SK-N-SH treated with all-trans-retinoic acid at 6 μM for 48 hours (cell line): ENCODE data around the gene CCDC54.

Experiments used
- ATAC-seq: fragments of 200-7000 bp; cut with Tn5 transposase; 3 replicates; pipeline ENCODE4 v1.9.1; 2020; ENCODE audit warnings: mild to moderate bottlenecking, moderate library complexity
- BACH2 ChIP-seq: fragments of 250-450 bp; sonication (Bioruptor Pico); IDR thresholded peaks from 2 replicates; pipeline ENCODE4 v1.9.0; 2021; ENCODE audit warnings: mild to moderate bottlenecking, borderline replicate concordance
- CSDC2 ChIP-seq: fragments of 250-450 bp; sonication (Bioruptor Pico); IDR thresholded peaks from 2 replicates; pipeline ENCODE4 v1.5.0; 2020; ENCODE audit warnings: mild to moderate bottlenecking, moderate library complexity
- ESRRG ChIP-seq: fragments of 250-450 bp; sonication (Bioruptor Pico); IDR thresholded peaks from 2 replicates; pipeline ENCODE4 v1.6.1; 2021; ENCODE audit warnings: mild to moderate bottlenecking
- GLIS3 ChIP-seq: fragments of 250-450 bp; sonication (Bioruptor Pico); IDR thresholded peaks from 2 replicates; pipeline ENCODE4 v1.5.0; 2020; ENCODE audit warnings: mild to moderate bottlenecking, moderate library complexity
- ISL1 ChIP-seq: fragments of 250-450 bp; sonication (Bioruptor Pico); IDR thresholded peaks from 2 replicates; pipeline ENCODE4 v2.1.2; 2022; ENCODE audit warnings: mild to moderate bottlenecking, moderate library complexity
- OSR1 ChIP-seq: fragments of 250-450 bp; sonication (Bioruptor Pico); IDR thresholded peaks from 2 replicates; pipeline ENCODE4 v1.8.0; 2022; ENCODE audit warnings: moderate library complexity, mild to moderate bottlenecking, inconsistent platforms
- PPARA ChIP-seq: fragments of 250-450 bp; sonication (Bioruptor Pico); IDR thresholded peaks from 2 replicates; pipeline ENCODE4 v1.5.0; 2020; ENCODE audit warnings: mild to moderate bottlenecking, borderline replicate concordance
- RARB ChIP-seq: fragments of 250-450 bp; sonication (Bioruptor Pico); IDR thresholded peaks from 2 replicates; pipeline ENCODE4 v1.8.0; 2021; ENCODE audit warnings: mild to moderate bottlenecking, moderate library complexity
- SNAI2 ChIP-seq: fragments of 250-450 bp; sonication (Bioruptor Pico); IDR thresholded peaks from 2 replicates; pipeline ENCODE4 v1.5.0; 2020; ENCODE audit warnings: mild to moderate bottlenecking, moderate library complexity
- TCF4 ChIP-seq: fragments of 250-450 bp; sonication (Bioruptor Pico); IDR thresholded peaks from 2 replicates; pipeline ENCODE4 v1.8.0; 2021; ENCODE audit warnings: mild to moderate bottlenecking, moderate library complexity, borderline replicate concordance
- TOX ChIP-seq: fragments of 250-450 bp; sonication (Bioruptor Pico); IDR thresholded peaks from 2 replicates; pipeline ENCODE4 v1.8.0; 2021; ENCODE audit warnings: mild to moderate bottlenecking, moderate library complexity, borderline replicate concordance
- ZFP3 ChIP-seq: fragments of 250-450 bp; sonication (Bioruptor Pico); IDR thresholded peaks from 2 replicates; pipeline ENCODE4 v1.5.0; 2020; ENCODE audit warnings: mild to moderate bottlenecking, moderate library complexity
- ZFP30 ChIP-seq: fragments of 450-650 bp; formaldehyde crosslinking; IDR thresholded peaks from 2 replicates; pipeline ENCODE4 v1.5.0; 2022; ENCODE audit warnings: mild to moderate bottlenecking, moderate library complexity
- ZNF565 ChIP-seq: fragments of 450-650 bp; formaldehyde crosslinking; conservative IDR thresholded peaks from 2 replicates; pipeline ENCODE4 v1.5.0; 2020; ENCODE audit warnings: low read depth, mild to moderate bottlenecking, moderate library complexity
- ZNF70 ChIP-seq: fragments of 450-650 bp; formaldehyde crosslinking; IDR thresholded peaks from 2 replicates; pipeline ENCODE4 v1.5.0; 2020; ENCODE audit warnings: mild to moderate bottlenecking, moderate library complexity
- ZNF8 ChIP-seq: fragments of 450-650 bp; formaldehyde crosslinking; IDR thresholded peaks from 2 replicates; pipeline ENCODE4 v1.5.0; 2020; ENCODE audit warnings: mild to moderate bottlenecking, moderate library complexity
- TF ChIP-seq, protein P1 (sequence below): fragments of 250-450 bp; sonication (Bioruptor Pico); IDR thresholded peaks from 2 replicates; pipeline ENCODE4 v1.8.0; 2021; ENCODE audit warnings: low read depth, mild to moderate bottlenecking, moderate library complexity, borderline replicate concordance
- TF ChIP-seq, protein P2 (sequence below): fragments of 250-450 bp; sonication (Bioruptor Pico); IDR thresholded peaks from 2 replicates; pipeline ENCODE4 v1.5.1; 2021; ENCODE audit warnings: mild to moderate bottlenecking, moderate library complexity
- TF ChIP-seq, protein P3 (sequence below): fragments of 250-450 bp; sonication (Bioruptor Pico); IDR thresholded peaks from 2 replicates; pipeline ENCODE4 v1.5.0; 2020; ENCODE audit warnings: mild to moderate bottlenecking, moderate library complexity

Gene CCDC54

DNA sequence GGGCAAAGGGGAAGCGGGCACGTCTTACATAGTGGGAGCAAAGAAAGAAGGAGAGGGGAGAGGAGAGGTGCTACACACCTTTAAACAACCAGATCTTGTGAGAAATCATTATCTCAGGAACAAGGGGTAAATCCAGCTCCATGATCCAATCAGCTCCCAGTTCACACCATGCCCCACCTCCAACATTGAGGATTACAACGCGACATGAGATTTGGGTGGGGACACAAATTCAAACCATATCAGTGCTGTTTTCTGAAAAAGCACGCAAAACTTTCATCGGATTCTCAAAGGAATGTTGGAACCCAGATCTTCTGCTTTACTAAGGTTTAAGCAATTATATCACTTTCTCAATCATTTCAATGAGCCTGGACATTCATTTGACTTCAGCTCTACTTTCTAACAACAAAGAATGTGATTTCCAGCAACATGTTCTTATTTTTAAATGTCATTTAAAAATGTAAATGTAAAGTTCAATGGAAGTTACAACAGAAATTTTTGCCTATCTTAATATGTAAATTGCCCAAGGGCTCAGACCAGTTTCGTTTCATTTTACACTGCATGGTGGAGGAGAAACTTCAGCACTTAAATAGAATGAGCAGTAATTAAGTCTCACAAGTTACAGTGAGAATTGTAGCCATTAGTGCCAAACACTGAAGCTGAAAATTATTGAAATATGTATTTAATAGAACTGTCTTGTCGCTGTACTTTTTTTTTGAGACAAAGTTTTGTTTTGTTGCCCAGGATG, 8.4 kb upstream of the CCDC54 start:
- no peak for ATAC-seq

GRCh38 chr3:107369791-107370190, 7.4 kb upstream of the CCDC54 start:
- TF ChIP-seq BACH2: no peak
- TF ChIP-seq GLIS3 (CRISPR knock-in tag): no peak
- TF ChIP-seq ZNF70 (CRISPR knock-in tag): no peak
- no peak for TF ChIP-seq OSR1 (CRISPR knock-in tag)
- no peak for TF ChIP-seq TCF4 (CRISPR knock-in tag)
- TF ChIP-seq, protein P1, sequence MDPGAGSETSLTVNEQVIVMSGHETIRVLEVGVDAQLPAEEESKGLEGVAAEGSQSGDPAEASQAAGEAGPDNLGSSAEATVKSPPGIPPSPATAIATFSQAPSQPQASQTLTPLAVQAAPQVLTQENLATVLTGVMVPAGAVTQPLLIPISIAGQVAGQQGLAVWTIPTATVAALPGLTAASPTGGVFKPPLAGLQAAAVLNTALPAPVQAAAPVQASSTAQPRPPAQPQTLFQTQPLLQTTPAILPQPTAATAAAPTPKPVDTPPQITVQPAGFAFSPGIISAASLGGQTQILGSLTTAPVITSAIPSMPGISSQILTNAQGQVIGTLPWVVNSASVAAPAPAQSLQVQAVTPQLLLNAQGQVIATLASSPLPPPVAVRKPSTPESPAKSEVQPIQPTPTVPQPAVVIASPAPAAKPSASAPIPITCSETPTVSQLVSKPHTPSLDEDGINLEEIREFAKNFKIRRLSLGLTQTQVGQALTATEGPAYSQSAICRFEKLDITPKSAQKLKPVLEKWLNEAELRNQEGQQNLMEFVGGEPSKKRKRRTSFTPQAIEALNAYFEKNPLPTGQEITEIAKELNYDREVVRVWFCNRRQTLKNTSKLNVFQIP (CRISPR knock-in tag): no peak
- TF ChIP-seq ESRRG (CRISPR knock-in tag): no peak
- TF ChIP-seq, protein P2, sequence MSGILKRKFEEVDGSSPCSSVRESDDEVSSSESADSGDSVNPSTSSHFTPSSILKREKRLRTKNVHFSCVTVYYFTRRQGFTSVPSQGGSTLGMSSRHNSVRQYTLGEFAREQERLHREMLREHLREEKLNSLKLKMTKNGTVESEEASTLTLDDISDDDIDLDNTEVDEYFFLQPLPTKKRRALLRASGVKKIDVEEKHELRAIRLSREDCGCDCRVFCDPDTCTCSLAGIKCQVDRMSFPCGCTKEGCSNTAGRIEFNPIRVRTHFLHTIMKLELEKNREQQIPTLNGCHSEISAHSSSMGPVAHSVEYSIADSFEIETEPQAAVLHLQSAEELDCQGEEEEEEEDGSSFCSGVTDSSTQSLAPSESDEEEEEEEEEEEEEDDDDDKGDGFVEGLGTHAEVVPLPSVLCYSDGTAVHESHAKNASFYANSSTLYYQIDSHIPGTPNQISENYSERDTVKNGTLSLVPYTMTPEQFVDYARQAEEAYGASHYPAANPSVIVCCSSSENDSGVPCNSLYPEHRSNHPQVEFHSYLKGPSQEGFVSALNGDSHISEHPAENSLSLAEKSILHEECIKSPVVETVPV (CRISPR knock-in tag): no peak
- no peak for TF ChIP-seq ZNF8 (CRISPR knock-in tag)
- no peak for TF ChIP-seq ZFP3 (CRISPR knock-in tag)
- no peak for TF ChIP-seq ZFP30 (CRISPR knock-in tag)
- TF ChIP-seq CSDC2: no peak
- TF ChIP-seq TOX (CRISPR knock-in tag): no peak
- no peak for TF ChIP-seq ZNF565
- no peak for TF ChIP-seq RARB (CRISPR knock-in tag)
- TF ChIP-seq PPARA (CRISPR knock-in tag): no peak
- TF ChIP-seq SNAI2 (CRISPR knock-in tag): no peak
- no peak for ATAC-seq

More for the DNA sequence above, 8.4 kb upstream of the CCDC54 start:
- TF ChIP-seq ISL1 (CRISPR knock-in tag): no peak
- no peak for TF ChIP-seq SNAI2 (CRISPR knock-in tag)
- TF ChIP-seq ZNF8 (CRISPR knock-in tag): no peak
- no peak for TF ChIP-seq ESRRG (CRISPR knock-in tag)
- TF ChIP-seq, protein P3, sequence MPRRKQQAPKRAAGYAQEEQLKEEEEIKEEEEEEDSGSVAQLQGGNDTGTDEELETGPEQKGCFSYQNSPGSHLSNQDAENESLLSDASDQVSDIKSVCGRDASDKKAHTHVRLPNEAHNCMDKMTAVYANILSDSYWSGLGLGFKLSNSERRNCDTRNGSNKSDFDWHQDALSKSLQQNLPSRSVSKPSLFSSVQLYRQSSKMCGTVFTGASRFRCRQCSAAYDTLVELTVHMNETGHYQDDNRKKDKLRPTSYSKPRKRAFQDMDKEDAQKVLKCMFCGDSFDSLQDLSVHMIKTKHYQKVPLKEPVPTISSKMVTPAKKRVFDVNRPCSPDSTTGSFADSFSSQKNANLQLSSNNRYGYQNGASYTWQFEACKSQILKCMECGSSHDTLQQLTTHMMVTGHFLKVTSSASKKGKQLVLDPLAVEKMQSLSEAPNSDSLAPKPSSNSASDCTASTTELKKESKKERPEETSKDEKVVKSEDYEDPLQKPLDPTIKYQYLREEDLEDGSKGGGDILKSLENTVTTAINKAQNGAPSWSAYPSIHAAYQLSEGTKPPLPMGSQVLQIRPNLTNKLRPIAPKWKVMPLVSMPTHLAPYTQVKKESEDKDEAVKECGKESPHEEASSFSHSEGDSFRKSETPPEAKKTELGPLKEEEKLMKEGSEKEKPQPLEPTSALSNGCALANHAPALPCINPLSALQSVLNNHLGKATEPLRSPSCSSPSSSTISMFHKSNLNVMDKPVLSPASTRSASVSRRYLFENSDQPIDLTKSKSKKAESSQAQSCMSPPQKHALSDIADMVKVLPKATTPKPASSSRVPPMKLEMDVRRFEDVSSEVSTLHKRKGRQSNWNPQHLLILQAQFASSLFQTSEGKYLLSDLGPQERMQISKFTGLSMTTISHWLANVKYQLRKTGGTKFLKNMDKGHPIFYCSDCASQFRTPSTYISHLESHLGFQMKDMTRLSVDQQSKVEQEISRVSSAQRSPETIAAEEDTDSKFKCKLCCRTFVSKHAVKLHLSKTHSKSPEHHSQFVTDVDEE (CRISPR knock-in tag): no peak
- TF ChIP-seq PPARA (CRISPR knock-in tag): no peak

GRCh38 chr3:107370907-107371306, 6.3 kb upstream of the CCDC54 start:
- TF ChIP-seq, protein P1 (CRISPR knock-in tag): no peak
- TF ChIP-seq TOX (CRISPR knock-in tag): no peak
- TF ChIP-seq, protein P3 (CRISPR knock-in tag): no peak
- no peak for ATAC-seq
